ENCODE measurements around the gene DNAJC13. TPM values are rescaled to one million over a fixed set of nuclear protein-coding genes. Genes with fewer than 3 reads are reported as not detected.

The DNAJC13 gene
- total and polyA plus RNA-seq, 2 donors (not counting 3 experiments of a cell fraction or from before 2014, with no cell fraction given) = 14.3 to 71.7 TPM

DNA sequence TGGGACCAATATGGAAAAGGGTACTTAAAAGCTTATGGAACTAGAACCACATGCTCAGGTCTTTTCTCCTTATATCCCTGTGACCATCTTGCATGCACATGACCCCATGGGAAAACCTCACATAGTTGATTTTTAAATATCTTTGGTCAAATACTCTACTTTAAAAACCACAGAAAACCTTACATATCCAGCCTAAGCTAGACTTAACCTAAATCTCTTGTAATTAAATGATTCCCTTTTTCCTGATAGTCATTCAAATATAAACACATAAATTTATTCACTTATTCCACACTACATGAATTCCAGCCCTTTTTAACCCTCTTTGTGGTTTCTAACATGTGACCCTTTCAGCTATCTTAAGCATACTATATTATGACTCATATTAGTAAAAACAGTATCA, 46.8 kb downstream of the DNAJC13 start:
- TF ChIP-seq, protein P1, sequence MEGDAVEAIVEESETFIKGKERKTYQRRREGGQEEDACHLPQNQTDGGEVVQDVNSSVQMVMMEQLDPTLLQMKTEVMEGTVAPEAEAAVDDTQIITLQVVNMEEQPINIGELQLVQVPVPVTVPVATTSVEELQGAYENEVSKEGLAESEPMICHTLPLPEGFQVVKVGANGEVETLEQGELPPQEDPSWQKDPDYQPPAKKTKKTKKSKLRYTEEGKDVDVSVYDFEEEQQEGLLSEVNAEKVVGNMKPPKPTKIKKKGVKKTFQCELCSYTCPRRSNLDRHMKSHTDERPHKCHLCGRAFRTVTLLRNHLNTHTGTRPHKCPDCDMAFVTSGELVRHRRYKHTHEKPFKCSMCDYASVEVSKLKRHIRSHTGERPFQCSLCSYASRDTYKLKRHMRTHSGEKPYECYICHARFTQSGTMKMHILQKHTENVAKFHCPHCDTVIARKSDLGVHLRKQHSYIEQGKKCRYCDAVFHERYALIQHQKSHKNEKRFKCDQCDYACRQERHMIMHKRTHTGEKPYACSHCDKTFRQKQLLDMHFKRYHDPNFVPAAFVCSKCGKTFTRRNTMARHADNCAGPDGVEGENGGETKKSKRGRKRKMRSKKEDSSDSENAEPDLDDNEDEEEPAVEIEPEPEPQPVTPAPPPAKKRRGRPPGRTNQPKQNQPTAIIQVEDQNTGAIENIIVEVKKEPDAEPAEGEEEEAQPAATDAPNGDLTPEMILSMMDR (IDR thresholded peaks at IDR 0.05; ENCODE audit: extremely low read depth in 1 of 2, insufficient read depth in 1 of 2, low read depth in 1 of 2, low read length in 2 of 2) = no peak
- TF ChIP-seq FOS (IDR thresholded peaks at IDR 0.05; ENCODE audit: borderline replicate concordance, insufficient read depth, low read length) = peak; percentile 30
- H3K9me3 ChIP-seq (replicated peaks; ENCODE audit: control insufficient read depth, insufficient read depth, low read length) = no peaks in the 10 kb centered on the region
- dilution Hi-C loops (cut with MboI; ENCODE audit: extremely low pct_ligation_motif_present, low sequenced_read_pairs) (no loop called here), intact Hi-C loops (cut with micrococcal nuclease) (loop anchor here (5.0 to 10.0 kb wide), 2 partner anchors 33 to 109 kb away; no protein-coding TSS in a partner anchor)
- DNase-seq (ENCODE audit: low read depth, low spot score) (no peak), FAIRE-seq (peak; percentile 35)
- H3K4me1 ChIP-seq (ENCODE audit: control insufficient read depth, extremely low read depth, insufficient read depth, low read length) = no peaks in the 10 kb centered on the region
- ChIA-PET CTCF (interaction anchor here (0.9 to 1.2 kb wide), 2 partner anchors 13 to 16 kb away, joined by 3 read pairs; no protein-coding TSS in a partner anchor), POLR2A (no interaction called here)
- peaks cover 4 to 33% of the 10 kb centered on the region in 2 experiments for H3K36me3 ChIP-seq (ENCODE audit: control insufficient read depth in 2 of 2, extremely low read depth in 1 of 2, insufficient read depth in 2 of 2, low read length in 2 of 2)
- H4K20me1 ChIP-seq (replicated peaks; ENCODE audit: control insufficient read depth, extremely low read depth, insufficient read depth, low read length) = no peaks in the 10 kb centered on the region
- H3K79me2 ChIP-seq (ENCODE audit: control insufficient read depth, insufficient read depth, low read length) = no peaks in the 10 kb centered on the region
- no peaks in the 10 kb centered on the region for H3K9me1 ChIP-seq (replicated peaks; ENCODE audit: control insufficient read depth, extremely low read depth, insufficient read depth, low read length)
- H3K4me2 ChIP-seq (ENCODE audit: insufficient read depth, low read length) = no peak overlapping the region
- no peak overlapping the region for H3K9ac ChIP-seq (replicated peaks; ENCODE audit: extremely low read depth, insufficient read depth, low read length)
- H3K4me3 ChIP-seq (replicated peaks in 1 of 3; ENCODE audit: insufficient read depth in 1 of 3, low read depth in 1 of 3, low read length in 3 of 3) = no peak overlapping the region
- BruUV-seq (replicated peaks) = no TSS peak
- H2AFZ ChIP-seq (ENCODE audit: low read depth, low read length) = no peak overlapping the region
- H3K27ac ChIP-seq (ENCODE audit: insufficient read depth, low read depth, low read length) = no peak overlapping the region
- H3K27me3 ChIP-seq (ENCODE audit: control insufficient read depth in 2 of 2, insufficient read depth in 2 of 2, low read length in 2 of 2) = no peaks in the 10 kb centered on the region

DNA sequence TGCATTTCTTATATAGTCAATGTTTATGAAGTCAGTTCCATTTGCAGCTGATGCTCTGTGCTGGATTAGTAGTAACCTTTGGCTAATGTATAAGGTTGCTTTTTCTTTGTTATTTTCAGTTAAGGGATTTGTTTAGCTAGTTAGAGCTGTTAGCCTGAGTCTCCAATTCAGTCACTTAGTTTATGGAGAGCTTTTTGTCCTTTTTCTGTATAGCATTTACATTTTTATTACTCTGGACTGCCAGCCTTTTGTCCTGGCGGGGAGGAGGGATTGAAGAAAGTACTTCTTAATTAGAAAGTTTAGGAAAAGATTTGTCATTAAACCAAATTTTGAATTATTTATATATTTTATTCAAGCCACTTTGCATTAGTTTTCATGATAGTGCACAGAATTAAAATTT, 52.0 kb downstream of the DNAJC13 start:
- dilution Hi-C loops (cut with MboI; ENCODE audit: extremely low pct_ligation_motif_present, low sequenced_read_pairs) (no loop called here), intact Hi-C loops (cut with micrococcal nuclease) (loop anchor here (10.0 kb wide), 1 partner anchor 115 kb away; no protein-coding TSS in a partner anchor)
- H3K36me3 ChIP-seq (ENCODE audit: control insufficient read depth in 2 of 2, extremely low read depth in 1 of 2, insufficient read depth in 2 of 2, low read length in 2 of 2) = peaks cover 6 to 21% of the 10 kb centered on the region in 2 experiments
- ChIA-PET POLR2A (no interaction called here), CTCF (interaction anchor here (1.1 kb wide), 1 partner anchor 18 kb away, joined by 5 read pairs; no protein-coding TSS in a partner anchor)
- H3K79me2 ChIP-seq (ENCODE audit: control insufficient read depth, insufficient read depth, low read length) = no peaks in the 10 kb centered on the region
- H3K9me3 ChIP-seq (replicated peaks; ENCODE audit: control insufficient read depth, insufficient read depth, low read length) = no peaks in the 10 kb centered on the region
- no peak for DNase-seq (ENCODE audit: low read depth, low spot score)
- FAIRE-seq = no peak
- no peaks in the 10 kb centered on the region for H3K27me3 ChIP-seq (ENCODE audit: control insufficient read depth in 2 of 2, insufficient read depth in 2 of 2, low read length in 2 of 2)
- H2AFZ ChIP-seq (ENCODE audit: low read depth, low read length) = no peak overlapping the region
- no peaks in the 10 kb centered on the region for H3K9me1 ChIP-seq (replicated peaks; ENCODE audit: control insufficient read depth, extremely low read depth, insufficient read depth, low read length)
- H3K4me2 ChIP-seq (ENCODE audit: insufficient read depth, low read length) = no peak overlapping the region
- BruUV-seq (replicated peaks) = no TSS peak
- no peak overlapping the region for H3K27ac ChIP-seq (ENCODE audit: insufficient read depth, low read depth, low read length)
- H3K4me1 ChIP-seq (ENCODE audit: control insufficient read depth, extremely low read depth, insufficient read depth, low read length) = no peaks in the 10 kb centered on the region
- no peaks in the 10 kb centered on the region for H4K20me1 ChIP-seq (replicated peaks; ENCODE audit: control insufficient read depth, extremely low read depth, insufficient read depth, low read length)
- TF ChIP-seq POLR2A (IDR thresholded peaks at IDR 0.05; ENCODE audit: low read depth, low read length) (no peak), EZH2 (IDR thresholded peaks at IDR 0.05; ENCODE audit: borderline replicate concordance, low read depth, low read length, severe bottlenecking) (no peak), POLR2AphosphoS5 (IDR thresholded peaks at IDR 0.05; ENCODE audit: insufficient read depth, low read depth, low read length) (no peak), FOS (IDR thresholded peaks at IDR 0.05; ENCODE audit: borderline replicate concordance, insufficient read depth, low read length) (no peak), MYC (IDR thresholded peaks at IDR 0.05; ENCODE audit: low read depth, low read length) (no peak), JUN (IDR thresholded peaks at IDR 0.05; ENCODE audit: borderline replicate concordance, insufficient read depth, insufficient read length, low read depth) (no peak), MAX (IDR thresholded peaks at IDR 0.05; ENCODE audit: insufficient read depth, insufficient read length) (no peak)
- TF ChIP-seq, protein P1 (IDR thresholded peaks at IDR 0.05; ENCODE audit: extremely low read depth in 1 of 2, insufficient read depth in 1 of 2, low read depth in 1 of 2, low read length in 2 of 2) = no peak
- no peak overlapping the region for H3K9ac ChIP-seq (replicated peaks; ENCODE audit: extremely low read depth, insufficient read depth, low read length)
- H3K4me3 ChIP-seq (replicated peaks in 1 of 3; ENCODE audit: insufficient read depth in 1 of 3, low read depth in 1 of 3, low read length in 3 of 3) = no peak overlapping the region
